Measurements from ENCODE around the gene E2F2. TPM values are rescaled to one million over a fixed set of nuclear protein-coding genes. Genes with fewer than 3 reads are reported as not detected.

Gene E2F2
- total and polyA plus RNA-seq, 2 of the 13 experiments (the other 11 are each of a cell fraction or from before 2014, with no cell fraction given): 0.65 to 6.6 TPM

DNA sequence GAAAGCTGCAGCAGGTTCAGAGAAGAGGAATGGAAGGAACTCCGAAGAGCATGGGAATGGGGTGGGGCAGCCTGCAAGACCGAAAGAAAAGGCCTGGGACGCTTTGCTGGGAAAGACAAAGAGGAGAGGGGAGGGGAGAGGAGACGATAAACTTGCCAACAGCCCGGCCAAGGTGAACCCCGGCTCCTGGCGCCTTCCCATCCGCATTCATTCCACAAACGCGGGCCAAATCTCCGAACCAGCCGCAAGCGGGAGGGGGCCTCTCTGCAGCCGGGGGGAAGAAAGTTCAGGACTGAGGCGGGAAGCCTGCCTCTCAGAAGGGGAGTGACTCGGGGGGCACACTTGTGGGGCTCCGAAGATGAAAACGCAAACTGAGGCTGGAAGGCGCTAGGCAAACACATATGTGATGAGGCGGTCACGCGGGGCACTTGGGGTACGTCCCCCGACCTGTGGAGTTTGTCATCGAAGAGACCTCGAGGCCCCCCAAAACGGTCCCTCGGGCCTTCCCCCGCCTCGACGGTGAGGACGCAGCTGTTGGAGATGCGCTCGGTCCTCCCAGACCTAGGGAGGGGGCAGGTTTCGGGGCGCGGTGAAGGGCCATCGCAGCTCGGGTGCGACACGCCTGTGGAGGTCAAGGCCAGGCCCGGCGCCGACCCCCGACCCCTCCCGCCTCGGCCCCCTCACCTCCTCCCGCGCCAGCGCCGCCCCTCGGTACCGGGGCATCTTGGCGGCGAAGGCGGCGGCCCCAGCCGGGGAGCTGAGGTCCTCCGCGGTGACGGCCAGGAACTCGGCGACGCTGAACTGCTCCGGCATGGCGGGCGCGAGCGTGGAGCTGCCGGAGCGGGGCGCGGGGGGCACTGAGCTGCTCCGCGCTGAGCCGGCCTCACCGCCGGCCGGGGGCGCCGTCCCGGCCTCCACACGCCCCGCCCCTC lies 47.4 kb downstream of the E2F2 start, which contains the start of gene ASAP3 (continued):
- TF ChIP-seq MAZ (IDR thresholded peaks at IDR 0.05; ENCODE audit: borderline replicate concordance, low read depth, low read length) (0 out of 2 replicates have a peak, but pooled peaks have one; percentile 45), MAZ (CRISPR knock-in tag; IDR thresholded peaks at IDR 0.05; ENCODE audit: low read depth) (no peak; the same call in 1 of the 2 replicates), HOXA3 (CRISPR knock-in tag; IDR thresholded peaks at IDR 0.05) (peak; percentile 71), EEA1 (CRISPR knock-in tag; IDR thresholded peaks at IDR 0.05; ENCODE audit: borderline replicate concordance) (0 out of 2 replicates have a peak, but pooled peaks have one; percentile 15), PTBP1 (IDR thresholded peaks at IDR 0.05; ENCODE audit: low read depth, low read length, poor library complexity, severe bottlenecking) (peak; percentile 62), ZNF367 (CRISPR knock-in tag; IDR thresholded peaks at IDR 0.05; ENCODE audit: borderline replicate concordance) (no peak)
- TF ChIP-seq, protein P1, sequence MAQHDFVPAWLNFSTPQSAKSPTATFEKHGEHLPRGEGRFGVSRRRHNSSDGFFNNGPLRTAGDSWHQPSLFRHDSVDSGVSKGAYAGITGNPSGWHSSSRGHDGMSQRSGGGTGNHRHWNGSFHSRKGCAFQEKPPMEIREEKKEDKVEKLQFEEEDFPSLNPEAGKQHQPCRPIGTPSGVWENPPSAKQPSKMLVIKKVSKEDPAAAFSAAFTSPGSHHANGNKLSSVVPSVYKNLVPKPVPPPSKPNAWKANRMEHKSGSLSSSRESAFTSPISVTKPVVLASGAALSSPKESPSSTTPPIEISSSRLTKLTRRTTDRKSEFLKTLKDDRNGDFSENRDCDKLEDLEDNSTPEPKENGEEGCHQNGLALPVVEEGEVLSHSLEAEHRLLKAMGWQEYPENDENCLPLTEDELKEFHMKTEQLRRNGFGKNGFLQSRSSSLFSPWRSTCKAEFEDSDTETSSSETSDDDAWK (CRISPR knock-in tag; IDR thresholded peaks at IDR 0.05): no peak
- TF ChIP-seq, protein P2, sequence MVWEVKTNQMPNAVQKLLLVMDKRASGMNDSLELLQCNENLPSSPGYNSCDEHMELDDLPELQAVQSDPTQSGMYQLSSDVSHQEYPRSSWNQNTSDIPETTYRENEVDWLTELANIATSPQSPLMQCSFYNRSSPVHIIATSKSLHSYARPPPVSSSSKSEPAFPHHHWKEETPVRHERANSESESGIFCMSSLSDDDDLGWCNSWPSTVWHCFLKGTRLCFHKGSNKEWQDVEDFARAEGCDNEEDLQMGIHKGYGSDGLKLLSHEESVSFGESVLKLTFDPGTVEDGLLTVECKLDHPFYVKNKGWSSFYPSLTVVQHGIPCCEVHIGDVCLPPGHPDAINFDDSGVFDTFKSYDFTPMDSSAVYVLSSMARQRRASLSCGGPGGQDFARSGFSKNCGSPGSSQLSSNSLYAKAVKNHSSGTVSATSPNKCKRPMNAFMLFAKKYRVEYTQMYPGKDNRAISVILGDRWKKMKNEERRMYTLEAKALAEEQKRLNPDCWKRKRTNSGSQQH (CRISPR knock-in tag; IDR thresholded peaks at IDR 0.05; ENCODE audit: low read depth): no peak

Data from HepG2 (cell line).